GM13976 (cell line): Measurements from ENCODE around the gene BRI3.
A peak's percentile ranks its signal among the peaks of the same experiment; 100 is the strongest.

Experiments used
- DNase-seq: peaks from one replicate; pipeline ENCODE4 v3.0.0; 2012; ENCODE audit warnings: low spot score
- CTCF ChIP-seq: IDR thresholded peaks from 2 replicates; pipeline ENCODE4 v1.5.1; 2012; ENCODE audit warnings: borderline replicate concordance, mild to moderate bottlenecking; ENCODE audit not compliant: insufficient read depth; ENCODE audit errors: extremely low read depth, missing control alignments, control extremely low read depth
- in situ Hi-C: fragments of 300-500 bp; cut with MboI; formaldehyde crosslinking; loops from one replicate; pipeline ENCODE4 v1.12.0; 2022; ENCODE audit warnings: low sequenced_read_pairs, mixed read lengths, inconsistent platforms; ENCODE audit not compliant: unreplicated experiment

The BRI3 gene

GRCh38 chr7:98242934-98243333, 38.6 kb upstream of the BRI3 start:
- in situ Hi-C loops = no loop called here
- TF ChIP-seq CTCF = no peak

GRCh38 chr7:98244871-98245270, 36.6 kb upstream of the BRI3 start:
- no peak for TF ChIP-seq CTCF
- in situ Hi-C loops = no loop called here
- DNase-seq = peak; percentile 19

More at GRCh38 chr7:98242934-98243333, 38.6 kb upstream of the BRI3 start:
- no peak for DNase-seq

- in situ Hi-C loops = no loop called here
- no peak for DNase-seq
Measured at GRCh38 chr7:98248156-98248555, 33.3 kb upstream of the BRI3 start.

GRCh38 chr7:98249106-98249505, 32.4 kb upstream of the BRI3 start:
- in situ Hi-C loops = no loop called here
- no peak for DNase-seq

More at GRCh38 chr7:98248156-98248555, 33.3 kb upstream of the BRI3 start:
- TF ChIP-seq CTCF = no peak

GRCh38 chr7:98250789-98251188, 30.7 kb upstream of the BRI3 start:
- TF ChIP-seq CTCF = peak; percentile 24
- DNase-seq = peak; percentile 78
- in situ Hi-C loops = no loop called here

More at GRCh38 chr7:98249106-98249505, 32.4 kb upstream of the BRI3 start:
- TF ChIP-seq CTCF = no peak

- in situ Hi-C loops = no loop called here
- DNase-seq = peak; percentile 46
- no peak for TF ChIP-seq CTCF
Measured at GRCh38 chr7:98251231-98251600, 30.3 kb upstream of the BRI3 start.
